IMR-90 (cell line): ENCODE results near the gene SMARCA4. TPM values are rescaled to one million over a fixed set of nuclear protein-coding genes. Genes with fewer than 3 reads are reported as not detected.

ENCODE experiments used
- ATAC-seq: fragments of 200-7000 bp; cut with Tn5 transposase; 2 replicates; pipeline ENCODE4 v1.9.1; 2020; ENCODE audit warnings: low read depth, mild to moderate bottlenecking, moderate library complexity
- BruUV-seq: library from RNA; stranded (reverse); fragments of 400-500 nt; replicated peaks from 2 replicates; lab custom pipeline; 2021; lab: Mats Ljungman, UMichigan
- CTCF ChIA-PET: fragments of 300-600 bp; formaldehyde crosslinking; extraction: SDS; loops from one replicate; lab custom pipeline; 2021; ENCODE audit warnings: antibody characterized with exemption; lab: Yijun Ruan, JAX
- POLR2A ChIA-PET: fragments of 300-600 bp; sonication (Branson Sonifier 250); formaldehyde crosslinking; loops from one replicate; lab custom pipeline; 2022; ENCODE audit warnings: antibody characterized with exemption; ENCODE audit not compliant: unreplicated experiment; lab: Charles Lee
- DNase-seq: peaks from one replicate; pipeline ENCODE4 v3.0.0; 2013
- H2AFZ ChIP-seq: replicated peaks from 2 replicates; pipeline ENCODE3; 2013; ENCODE audit warnings: low read length, mild to moderate bottlenecking; ENCODE audit not compliant: poor library complexity
- H2AK5ac ChIP-seq: 2 replicates; pipeline ENCODE4 v1.6.1; 2013; ENCODE audit warnings: low read depth, low read length, inconsistent platforms
- H2AK9ac ChIP-seq: replicated peaks from 2 replicates; pipeline ENCODE3; 2013; ENCODE audit warnings: mild to moderate bottlenecking, low read depth, low read length, moderate library complexity; ENCODE audit not compliant: poor library complexity
- H2BK120ac ChIP-seq: 2 replicates; pipeline ENCODE4 v1.6.1; 2013; ENCODE audit warnings: low read depth, low read length, inconsistent platforms
- H2BK15ac ChIP-seq: 3 replicates; pipeline ENCODE4 v1.6.1; 2013; ENCODE audit warnings: low read depth, low read length, inconsistent platforms
- H2BK20ac ChIP-seq: 2 replicates; pipeline ENCODE4 v1.6.1; 2013; ENCODE audit warnings: low read depth, mild to moderate bottlenecking, inconsistent platforms, low read length, moderate library complexity
- H2BK5ac ChIP-seq: 2 replicates; pipeline ENCODE4 v1.6.1; 2013; ENCODE audit warnings: mild to moderate bottlenecking, low read depth, low read length, inconsistent platforms; ENCODE audit not compliant: poor library complexity, severe bottlenecking
- H3K14ac ChIP-seq: replicated peaks from 2 replicates; pipeline ENCODE4 v1.6.1; 2013; ENCODE audit warnings: low read depth, low read length, inconsistent platforms
- H3K18ac ChIP-seq: 2 replicates; pipeline ENCODE4 v1.6.1; 2013; ENCODE audit warnings: low read depth, low read length, control low read depth
- H3K23ac ChIP-seq: 2 replicates; pipeline ENCODE4 v1.6.1; 2013; ENCODE audit warnings: low read depth, low read length, inconsistent platforms
- H3K27ac ChIP-seq: 2 replicates; pipeline ENCODE4 v1.5.1; 2013; ENCODE audit warnings: mild to moderate bottlenecking, control low read depth, low read length; ENCODE audit not compliant: insufficient read depth
- H3K27me3 ChIP-seq: 2 replicates; pipeline ENCODE4 v1.6.1; 2013; ENCODE audit warnings: low read length; ENCODE audit not compliant: control insufficient read depth, insufficient read depth
- H3K36me3 ChIP-seq: 2 replicates; pipeline ENCODE4 v1.6.1; 2013; ENCODE audit warnings: low read length, mixed read lengths; ENCODE audit not compliant: control insufficient read depth, insufficient read depth
- H3K4ac ChIP-seq: 2 replicates; pipeline ENCODE4 v1.6.1; 2013; ENCODE audit warnings: low read depth, low read length, inconsistent platforms
- H3K4me1 ChIP-seq: 2 replicates; pipeline ENCODE4 v1.6.1; 2013; ENCODE audit warnings: low read length, mixed read lengths; ENCODE audit not compliant: control insufficient read depth, insufficient read depth
- H3K4me2 ChIP-seq: 2 replicates; pipeline ENCODE4 v1.6.1; 2013; ENCODE audit warnings: low read depth, mild to moderate bottlenecking, control low read depth, low read length, moderate library complexity
- H3K4me3 ChIP-seq: 2 replicates; pipeline ENCODE4 v1.5.1; 2013; ENCODE audit warnings: low read depth, mild to moderate bottlenecking, control low read depth, low read length, moderate library complexity; ENCODE audit not compliant: insufficient read depth
- H3K56ac ChIP-seq: 2 replicates; pipeline ENCODE4 v1.6.1; 2013; ENCODE audit warnings: low read length, inconsistent platforms; ENCODE audit not compliant: insufficient read depth; ENCODE audit errors: extremely low read depth
- H3K79me1 ChIP-seq, 2 experiments: 2 replicates each; pipeline ENCODE4 v1.6.1; 2013; ENCODE audit warnings: low read length in 2 of 2, inconsistent platforms in 1 of 2, low read depth in 1 of 2
- H3K9ac ChIP-seq: 2 replicates; pipeline ENCODE4 v1.6.1; 2013; ENCODE audit warnings: low read depth, low read length, control low read depth
- H3K9me1 ChIP-seq: 2 replicates; pipeline ENCODE4 v1.6.1; 2013; ENCODE audit warnings: low read length, inconsistent platforms; ENCODE audit not compliant: insufficient read depth
- H3K9me3 ChIP-seq: 2 replicates; pipeline ENCODE4 v1.6.1; 2013; ENCODE audit warnings: low read length; ENCODE audit not compliant: control insufficient read depth, insufficient read depth
- H4K20me1 ChIP-seq: 2 replicates; pipeline ENCODE4 v1.6.1; 2013; ENCODE audit warnings: low read length, inconsistent platforms; ENCODE audit not compliant: insufficient read depth
- H4K5ac ChIP-seq: 2 replicates; pipeline ENCODE4 v1.6.1; 2013; ENCODE audit warnings: mild to moderate bottlenecking, low read depth, low read length, control low read depth
- H4K8ac ChIP-seq, 2 experiments: 2 replicates each; pipeline ENCODE4 v1.6.1; 2013; ENCODE audit warnings: low read depth in 2 of 2, low read length in 2 of 2, control low read depth in 1 of 2, inconsistent platforms in 1 of 2
- H4K91ac ChIP-seq: 2 replicates; pipeline ENCODE4 v1.6.1; 2013; ENCODE audit warnings: low read depth, low read length, inconsistent platforms; ENCODE audit not compliant: insufficient read depth
- BHLHE40 ChIP-seq: fragments of 150-350 bp; IDR thresholded peaks from 2 replicates; pipeline ENCODE4 v1.6.1; 2016; ENCODE audit warnings: mild to moderate bottlenecking, low read depth, low read length
- CEBPB ChIP-seq: IDR thresholded peaks from 2 replicates; pipeline ENCODE4 v1.6.1; 2012; ENCODE audit warnings: low read depth, low read length, improper control_type of control experiment
- CHD1 ChIP-seq: IDR thresholded peaks from 2 replicates; pipeline ENCODE4 v1.6.1; 2012; ENCODE audit warnings: low read depth, low read length, improper control_type of control experiment
- CTCF ChIP-seq: conservative IDR thresholded peaks from 2 replicates; pipeline ENCODE4 v1.5.1; 2012; ENCODE audit warnings: mild to moderate bottlenecking, low read depth, low read length, improper control_type of control experiment
- ELK1 ChIP-seq: fragments of 150-350 bp; IDR thresholded peaks from 2 replicates; pipeline ENCODE4 v1.6.1; 2016; ENCODE audit warnings: low read depth, mild to moderate bottlenecking, low read length, moderate library complexity, borderline replicate concordance
- FOS ChIP-seq: fragments of 150-350 bp; IDR thresholded peaks from 2 replicates; pipeline ENCODE4 v1.6.1; 2016; ENCODE audit warnings: low read depth, low read length
- MAFK ChIP-seq: IDR thresholded peaks from 2 replicates; pipeline ENCODE4 v1.6.1; 2012; ENCODE audit warnings: low read depth, low read length, improper control_type of control experiment
- MXI1 ChIP-seq: IDR thresholded peaks from 2 replicates; pipeline ENCODE4 v1.6.1; 2012; ENCODE audit warnings: low read depth, mild to moderate bottlenecking, low read length, moderate library complexity, borderline replicate concordance
- NFE2L2 ChIP-seq: fragments of 150-350 bp; IDR thresholded peaks from 2 replicates; pipeline ENCODE4 v1.6.1; 2016; ENCODE audit warnings: low read depth, mild to moderate bottlenecking, low read length
- POLR2A ChIP-seq: IDR thresholded peaks from 2 replicates; pipeline ENCODE4 v1.6.1; 2012; ENCODE audit warnings: mild to moderate bottlenecking, low read depth, low read length
- RAD21 ChIP-seq: IDR thresholded peaks from 2 replicates; pipeline ENCODE4 v1.6.1; 2012; ENCODE audit warnings: low read length, improper control_type of control experiment
- RCOR1 ChIP-seq: IDR thresholded peaks from 2 replicates; pipeline ENCODE4 v1.6.1; 2012; ENCODE audit warnings: mild to moderate bottlenecking, low read length, improper control_type of control experiment; ENCODE audit not compliant: insufficient replicate concordance
- RFX5 ChIP-seq: IDR thresholded peaks from 2 replicates; pipeline ENCODE4 v1.8.0; 2012; ENCODE audit warnings: low read depth, mild to moderate bottlenecking, low read length, moderate library complexity
- SMC3 ChIP-seq: fragments of 150-350 bp; IDR thresholded peaks from 2 replicates; pipeline ENCODE4 v1.6.1; 2016; ENCODE audit warnings: low read depth, mild to moderate bottlenecking, antibody characterized with exemption, low read length, moderate library complexity
- USF2 ChIP-seq: fragments of 150-350 bp; IDR thresholded peaks from 2 replicates; pipeline ENCODE4 v1.6.1; 2017; ENCODE audit warnings: mild to moderate bottlenecking, antibody characterized with exemption, low read length, low read depth
- WGBS, 2 experiments: methylation state at CpG; one replicate each; pipeline versions ENCODE4 v1.1.5 to v1.1.7; 2013; ENCODE audit warnings: missing lambda C conversion rate in 2 of 2; ENCODE audit not compliant: insufficient read length in 1 of 2; ENCODE audit errors: extremely low coverage in 2 of 2; 5-methylcytosine and 5-hydroxymethylcytosine counted together
- dilution Hi-C: fragments of 300-500 bp; cut with HindIII; formaldehyde crosslinking; loops from one replicate; pipeline ENCODE4 v1.14.3; 2018; ENCODE audit warnings: low sequenced_read_pairs; ENCODE audit not compliant: unreplicated experiment
- in situ Hi-C: fragments of 300-500 bp; cut with MboI; formaldehyde crosslinking; loops from 3 replicates; pipeline ENCODE4 v1.14.3; 2019; ENCODE audit warnings: low sequenced_read_pairs, inconsistent platforms, mixed read lengths
- intact Hi-C: fragments of 100-400 bp; cut with micrococcal nuclease; formaldehyde crosslinking; loops from 2 replicates; pipeline ENCODE4 v1.10.0; 2022
- polyA plus RNA-seq, 3 experiments: library from polyadenylated mRNA; depleted of rRNA; stranded (reverse); fragments of >200 nt; gene quantifications; 2 replicates each; pipeline ENCODE4 v1.2.3, GENCODE V29; 2012; ENCODE audit warnings: low replicate concordance in 1 of 3
- total RNA-seq: library from RNA; depleted of rRNA; stranded (reverse); fragments of >200 nt; gene quantifications from 2 replicates; pipeline ENCODE4 v1.2.3, GENCODE V29; 2012

SMARCA4 gene
- total and polyA plus RNA-seq, 2 of the 4 experiments (the other 2 are of a cell fraction), result 41.4 to 85.6 TPM

GRCh38 chr19:11090264-11090996 is 129.6 kb downstream of the SMARCA4 start:
- Histone ChIP-seq H3K9me3 (no peaks in the 10 kb centered on the region), H2AK5ac (peak overlapping the region; percentile 96), H2BK5ac (peak overlapping the region; percentile 94), H2AK9ac (peak overlapping the region; percentile 99), H3K4ac (peak overlapping the region; percentile 90), H4K8ac (peak overlapping the region; percentile 7 to 74), H3K14ac (peak overlapping the region; percentile 93), H3K36me3 (peaks cover 8% of the 10 kb centered on the region), H3K4me2 (peak overlapping the region; percentile 95), H2BK15ac (peak overlapping the region; percentile 90; the same call in 2 of the 3 replicates), H2AFZ (peak overlapping the region; percentile 85), H3K23ac (peak overlapping the region; percentile 98), H4K20me1 (peaks cover 41% of the 10 kb centered on the region; the same call in 1 of the 2 replicates), H4K91ac (peak overlapping the region; percentile 94), H2BK20ac (peak overlapping the region; percentile 27), H3K9ac (peak overlapping the region; percentile 90), H3K18ac (peak overlapping the region; percentile 85), H4K5ac (peak overlapping the region; percentile 33; the same call in 1 of the 2 replicates), H3K4me1 (peaks cover 10% of the 10 kb centered on the region), H3K27ac (peak overlapping the region; percentile 96), H3K56ac (peak overlapping the region; percentile 96), H3K9me1 (peaks cover 11% of the 10 kb centered on the region), H3K4me3 (peak overlapping the region; percentile 73), H3K79me1 (peaks cover 8 to 65% of the 10 kb centered on the region in 2 experiments), H2BK120ac (peak overlapping the region; percentile 87), H3K27me3 (no peaks in the 10 kb centered on the region)
- intact Hi-C loops, result no loop called here
- no TSS peak for BruUV-seq
- 0% methylated on average over 19 of the region's 64 CpGs; no CpG with 5 or more reads in 1 of the 2 experiments for WGBS, 2 experiments
- ATAC-seq, result peak; percentile 82
- CTCF ChIA-PET, result interaction anchor here (1.0 kb wide), 1 partner anchor 55 kb away, joined by 4 read pairs; no protein-coding TSS in a partner anchor
- DNase-seq, result peak; percentile 92
- in situ Hi-C loops, result no loop called here
- dilution Hi-C loops, result no loop called here
- POLR2A ChIA-PET, result no interaction called here
- no peak for TF ChIP-seq NFE2L2
- TF ChIP-seq ELK1, result no peak
- TF ChIP-seq MXI1, result peak; percentile 44; the same call in 1 of the 2 replicates
- no peak for TF ChIP-seq MAFK
- TF ChIP-seq USF2, result no peak
- no peak for TF ChIP-seq SMC3
- no peak for TF ChIP-seq BHLHE40
- no peak for TF ChIP-seq CTCF
- TF ChIP-seq RCOR1, result no peak
- TF ChIP-seq FOS, result no peak
- no peak for TF ChIP-seq RAD21
- TF ChIP-seq CEBPB, result no peak
- no peak for TF ChIP-seq RFX5
- TF ChIP-seq POLR2A, result peak; percentile 88
- no peak for TF ChIP-seq CHD1
